PC-9 (cell line): Measurements from ENCODE around the gene CCDC148.

Experiments
- CTCF ChIP-seq: fragments of 200-600 bp; sonication (generic); conservative IDR thresholded peaks from 2 replicates; pipeline ENCODE4 v1.6.1; 2017; ENCODE audit warnings: mixed run types, antibody characterized with exemption, mild to moderate bottlenecking, moderate library complexity
- EZH2 ChIP-seq: fragments of 200-600 bp; sonication (generic); IDR thresholded peaks from 2 replicates; pipeline ENCODE4 v1.8.0; 2017; ENCODE audit warnings: antibody characterized with exemption, low read depth

GRCh38 chr2:158413581-158413980, 43.0 kb downstream of the CCDC148 start:
- no peak for TF ChIP-seq CTCF
- TF ChIP-seq EZH2 = no peak
